ENCODE results near the gene ZNF777. TPM values are rescaled to one million over a fixed set of nuclear protein-coding genes. Genes with fewer than 3 reads are reported as not detected.
A peak's percentile ranks its signal among the peaks of the same experiment; 100 is the strongest.
"Not testable (repeated sequence)": the region's sequence is repeated elsewhere in the genome, so short reads cannot be mapped to it uniquely, and the experiment has no call there.

ZNF777 gene
- total RNA-seq, 1 donor from 2014 or later: 6.6 TPM

GRCh38 chr7:149397470-149398043 is 63.3 kb downstream of the ZNF777 start:
- no peak overlapping the region for H3K4me3 ChIP-seq (ENCODE audit: low read depth, low read length)
- no peaks in the 10 kb centered on the region for H3K27me3 ChIP-seq (ENCODE audit: control insufficient read depth, insufficient read depth, low read length)
- TF ChIP-seq, protein P1, sequence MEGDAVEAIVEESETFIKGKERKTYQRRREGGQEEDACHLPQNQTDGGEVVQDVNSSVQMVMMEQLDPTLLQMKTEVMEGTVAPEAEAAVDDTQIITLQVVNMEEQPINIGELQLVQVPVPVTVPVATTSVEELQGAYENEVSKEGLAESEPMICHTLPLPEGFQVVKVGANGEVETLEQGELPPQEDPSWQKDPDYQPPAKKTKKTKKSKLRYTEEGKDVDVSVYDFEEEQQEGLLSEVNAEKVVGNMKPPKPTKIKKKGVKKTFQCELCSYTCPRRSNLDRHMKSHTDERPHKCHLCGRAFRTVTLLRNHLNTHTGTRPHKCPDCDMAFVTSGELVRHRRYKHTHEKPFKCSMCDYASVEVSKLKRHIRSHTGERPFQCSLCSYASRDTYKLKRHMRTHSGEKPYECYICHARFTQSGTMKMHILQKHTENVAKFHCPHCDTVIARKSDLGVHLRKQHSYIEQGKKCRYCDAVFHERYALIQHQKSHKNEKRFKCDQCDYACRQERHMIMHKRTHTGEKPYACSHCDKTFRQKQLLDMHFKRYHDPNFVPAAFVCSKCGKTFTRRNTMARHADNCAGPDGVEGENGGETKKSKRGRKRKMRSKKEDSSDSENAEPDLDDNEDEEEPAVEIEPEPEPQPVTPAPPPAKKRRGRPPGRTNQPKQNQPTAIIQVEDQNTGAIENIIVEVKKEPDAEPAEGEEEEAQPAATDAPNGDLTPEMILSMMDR (IDR thresholded peaks at IDR 0.05; ENCODE audit: insufficient read depth, low read length, severe bottlenecking): no peak
- H3K36me3 ChIP-seq (ENCODE audit: control insufficient read depth, insufficient read depth, low read length): no peaks in the 10 kb centered on the region
- DNase-seq (ENCODE audit: low read depth) (no peak), FAIRE-seq (no peak)

GRCh38 chr7:149388550-149389335 is 72.1 kb downstream of the ZNF777 start:
- not testable (repeated sequence) for H3K4me3 ChIP-seq (ENCODE audit: low read depth, low read length); H3K27me3 ChIP-seq (ENCODE audit: control insufficient read depth, insufficient read depth, low read length); H3K36me3 ChIP-seq (ENCODE audit: control insufficient read depth, insufficient read depth, low read length)
- DNase-seq (ENCODE audit: low read depth): peak; percentile 29
- FAIRE-seq: peak; percentile 32

DNA sequence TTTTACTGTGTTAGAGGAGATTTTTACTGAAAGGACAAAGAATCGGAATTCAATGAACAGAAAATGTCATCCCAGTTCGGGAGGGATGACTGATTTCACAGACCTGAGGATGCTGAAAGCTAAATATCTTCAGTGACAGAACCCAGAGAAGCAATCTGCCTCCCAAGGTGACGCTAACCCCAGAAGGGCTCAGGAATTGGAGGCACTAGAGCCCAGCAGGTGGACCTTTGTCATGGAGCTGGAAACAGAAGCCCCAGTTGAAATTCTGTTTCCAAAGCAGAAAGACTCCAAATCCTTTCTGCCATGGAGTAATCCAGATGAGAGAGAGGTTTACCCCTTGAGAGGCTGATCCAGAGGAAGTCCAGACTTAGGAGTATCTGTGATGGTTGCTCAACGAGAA is 74.3 kb downstream of the ZNF777 start:
- FAIRE-seq: peak; percentile 89
- not testable (repeated sequence) for H3K4me3 ChIP-seq (ENCODE audit: low read depth, low read length); DNase-seq (ENCODE audit: low read depth); H3K27me3 ChIP-seq (ENCODE audit: control insufficient read depth, insufficient read depth, low read length); H3K36me3 ChIP-seq (ENCODE audit: control insufficient read depth, insufficient read depth, low read length)

GRCh38 chr7:149385195-149385950 is 75.5 kb downstream of the ZNF777 start:
- Histone ChIP-seq H3K27me3 (ENCODE audit: control insufficient read depth, insufficient read depth, low read length) (no peaks in the 10 kb centered on the region), H3K36me3 (ENCODE audit: control insufficient read depth, insufficient read depth, low read length) (no peaks in the 10 kb centered on the region), H3K4me3 (ENCODE audit: low read depth, low read length) (no peak overlapping the region)
- TF ChIP-seq, protein P1 (IDR thresholded peaks at IDR 0.05; ENCODE audit: insufficient read depth, low read length, severe bottlenecking): no peak
- DNase-seq (ENCODE audit: low read depth) (no peak), FAIRE-seq (no peak)

Other genes with a start within 250 kb of the ZNF777 start
- gene ZNF212, start 221.4 kb downstream of the ZNF777 start, total RNA-seq: 5.8 and 6.1 TPM in 2 replicates
- gene ZNF783, start 198.9 kb downstream of the ZNF777 start, total RNA-seq: 9.5 and 11.3 TPM in 2 replicates
- gene ZNF746, start 36.7 kb upstream of the ZNF777 start, total RNA-seq: 15.0 and 16.1 TPM in 2 replicates